Thyroid gland (tissue), 4 donors: ENCODE results near the gene SCN8A. TPM values are rescaled to one million over a fixed set of nuclear protein-coding genes. Genes with fewer than 3 reads are reported as not detected.

Experiments used
- DNase-seq, 2 donors: peaks; one replicate each; pipeline ENCODE4 v3.0.0-alpha.2; 2019
- H3K27ac ChIP-seq, 3 donors: fragments of 200-600 bp; sonication (generic); 1 replicate in 2 of 3; 2 replicates in 1 of 3; pipeline ENCODE4 v1.5.1; 2016 to 2019; ENCODE audit warnings: mild to moderate bottlenecking in 1 of 3, moderate library complexity in 1 of 3
- H3K27me3 ChIP-seq: fragments of 200-600 bp; sonication (generic); one replicate; pipeline ENCODE4 v1.5.1; 2019
- H3K36me3 ChIP-seq, 2 donors: fragments of 200-600 bp; sonication (generic); one replicate each; pipeline ENCODE4 v1.5.1; 2016 to 2019
- H3K4me1 ChIP-seq, 2 donors: fragments of 200-600 bp; sonication (generic); one replicate each; pipeline ENCODE4 v1.5.1; 2017 to 2019
- H3K4me3 ChIP-seq, 3 donors: fragments of 200-600 bp; sonication (generic); replicated peaks in 1 of 3; 1 replicate in 2 of 3; 2 replicates in 1 of 3; pipeline ENCODE4 v1.5.1; 2016; ENCODE audit warnings: mild to moderate bottlenecking in 1 of 3
- H3K9me3 ChIP-seq: fragments of 200-600 bp; sonication (generic); one replicate; pipeline ENCODE4 v1.5.1; 2017
- CTCF ChIP-seq, 6 experiments: fragments of 200-600 bp in 3 of 6; fragments of 450-650 bp in 3 of 6; sonication (generic) in 3 of 6; IDR thresholded peaks; one replicate each; pipeline ENCODE4 v1.5.1; 2016 to 2019; ENCODE audit warnings: antibody characterized with exemption in 6 of 6, mild to moderate bottlenecking in 2 of 6, inconsistent platforms in 1 of 6, moderate library complexity in 1 of 6
- POLR2A ChIP-seq, 2 donors: fragments of 450-650 bp; IDR thresholded peaks; one replicate each; pipeline ENCODE4 v1.6.1; 2017; ENCODE audit warnings: antibody characterized with exemption in 2 of 2, mild to moderate bottlenecking in 2 of 2, moderate library complexity in 1 of 2
- WGBS, 2 donors: methylation state at CpG; one replicate each; pipeline ENCODE4 v1.1.5; 2017; 5-methylcytosine and 5-hydroxymethylcytosine counted together
- intact Hi-C: fragments of 100-400 bp; cut with DNase I; formaldehyde crosslinking; loops from one replicate; pipeline ENCODE4 v1.15.1; 2023
- total RNA-seq, 4 donors: library from RNA; depleted of rRNA; stranded (reverse); fragments of >200 nt; gene quantifications; one replicate each; pipeline ENCODE4 v1.2.3, GENCODE V29; 2016

SCN8A gene
- total RNA-seq, 4 donors from 2014 or later: 0.89 to 3.7 (median 1.3) TPM

DNA sequence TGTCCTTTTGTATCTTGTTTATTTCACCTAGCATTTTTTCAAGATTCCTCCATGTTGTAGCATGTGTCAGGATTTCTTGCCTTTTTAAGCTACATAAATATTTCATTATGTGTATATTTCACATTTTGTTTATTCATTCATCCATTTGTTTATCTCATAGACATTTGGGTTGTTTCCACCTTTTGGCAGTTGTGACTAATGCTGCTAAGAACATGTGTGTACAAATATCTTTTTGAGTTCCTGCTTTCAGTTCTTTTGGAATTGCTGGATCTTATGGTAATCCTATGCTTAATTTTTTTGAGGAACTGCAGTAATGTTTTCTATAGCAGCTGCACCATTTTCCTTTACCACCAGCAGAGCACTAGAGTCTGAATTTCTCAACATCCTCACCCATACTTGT, 62.4 kb downstream of the SCN8A start:
- Histone ChIP-seq H3K27me3 (no peaks in the 10 kb centered on the region), H3K9me3 (no peaks in the 10 kb centered on the region), H3K4me3 (no peak overlapping the region), H3K4me1 (no peaks in the 10 kb centered on the region), H3K36me3 (no peaks in the 10 kb centered on the region), H3K27ac (no peak overlapping the region)
- DNase-seq: no peak
- intact Hi-C loops: no loop called here
- TF ChIP-seq POLR2A (IDR thresholded peaks at IDR 0.05) (no peak), CTCF (IDR thresholded peaks at IDR 0.05) (no peak)

- TF ChIP-seq CTCF (IDR thresholded peaks at IDR 0.05) (no peak), POLR2A (IDR thresholded peaks at IDR 0.05) (no peak)
- intact Hi-C loops: no loop called here
- H3K27me3 ChIP-seq: no peaks in the 10 kb centered on the region
- H3K36me3 ChIP-seq: no peaks in the 10 kb centered on the region
- no peak overlapping the region for H3K27ac ChIP-seq
- DNase-seq: no peak
- 86 to 88% methylated on average over 3 of the region's 3 CpGs for WGBS, 2 donors
- no peaks in the 10 kb centered on the region for H3K9me3 ChIP-seq
- H3K4me1 ChIP-seq: no peaks in the 10 kb centered on the region
- no peak overlapping the region for H3K4me3 ChIP-seq
Measured at GRCh38 chr12:51661199-51661598, 70.2 kb downstream of the SCN8A start.

GRCh38 chr12:51661836-51662235, 70.8 kb downstream of the SCN8A start:
- no peaks in the 10 kb centered on the region for H3K4me1 ChIP-seq
- H3K36me3 ChIP-seq: no peaks in the 10 kb centered on the region
- H3K9me3 ChIP-seq: no peaks in the 10 kb centered on the region
- no peak for DNase-seq
- no peak overlapping the region for H3K27ac ChIP-seq
- WGBS, 2 donors: 80 to 85% methylated on average over 4 of the region's 4 CpGs
- H3K27me3 ChIP-seq: no peaks in the 10 kb centered on the region
- intact Hi-C loops: no loop called here
- TF ChIP-seq CTCF (IDR thresholded peaks at IDR 0.05) (no peak), POLR2A (IDR thresholded peaks at IDR 0.05) (no peak)
- no peak overlapping the region for H3K4me3 ChIP-seq

DNA sequence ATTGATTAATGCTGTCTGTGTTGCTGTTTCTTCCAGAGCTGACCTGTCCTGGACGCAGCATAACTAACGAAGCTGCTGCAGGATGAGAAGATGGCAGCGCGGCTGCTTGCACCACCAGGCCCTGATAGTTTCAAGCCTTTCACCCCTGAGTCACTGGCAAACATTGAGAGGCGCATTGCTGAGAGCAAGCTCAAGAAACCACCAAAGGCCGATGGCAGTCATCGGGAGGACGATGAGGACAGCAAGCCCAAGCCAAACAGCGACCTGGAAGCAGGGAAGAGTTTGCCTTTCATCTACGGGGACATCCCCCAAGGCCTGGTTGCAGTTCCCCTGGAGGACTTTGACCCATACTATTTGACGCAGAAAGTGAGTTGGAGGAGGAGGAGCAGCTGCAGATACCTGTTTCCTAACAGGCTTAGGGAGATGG, 71.7 kb downstream of the SCN8A start:
- no peaks in the 10 kb centered on the region for H3K27me3 ChIP-seq
- no peak overlapping the region for H3K27ac ChIP-seq
- no peak for DNase-seq
- no peak overlapping the region for H3K4me3 ChIP-seq
- no peaks in the 10 kb centered on the region for H3K36me3 ChIP-seq
- no peaks in the 10 kb centered on the region for H3K4me1 ChIP-seq
- no peaks in the 10 kb centered on the region for H3K9me3 ChIP-seq
- intact Hi-C loops: no loop called here
- 90 to 94% methylated on average over 11 of the region's 11 CpGs for WGBS, 2 donors
- no peak for TF ChIP-seq CTCF (IDR thresholded peaks at IDR 0.05)
- no peak for TF ChIP-seq POLR2A (IDR thresholded peaks at IDR 0.05)

DNA sequence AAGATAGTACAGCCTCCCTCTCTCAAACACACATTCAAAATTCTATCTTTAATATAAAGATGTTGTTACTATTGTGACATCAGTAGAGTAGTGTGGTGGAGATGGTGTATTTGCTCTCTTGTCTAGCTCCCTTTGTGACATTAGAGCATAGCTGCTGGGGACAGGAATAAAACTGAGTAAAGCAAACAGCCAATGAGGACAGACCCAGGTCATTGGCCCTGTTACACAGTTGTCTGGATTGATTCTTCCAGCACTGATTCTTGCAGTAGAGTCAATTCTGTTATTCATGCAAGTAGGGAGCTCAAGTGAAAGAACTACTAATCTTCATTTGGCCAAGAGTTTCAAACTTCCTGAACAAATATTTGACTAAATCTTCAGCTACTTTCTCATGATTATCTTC, 72.4 kb downstream of the SCN8A start:
- TF ChIP-seq POLR2A (IDR thresholded peaks at IDR 0.05): no peak
- no peak for TF ChIP-seq CTCF (IDR thresholded peaks at IDR 0.05)
- H3K27me3 ChIP-seq: no peaks in the 10 kb centered on the region
- intact Hi-C loops: no loop called here
- no peak overlapping the region for H3K4me3 ChIP-seq
- no peak for DNase-seq
- H3K36me3 ChIP-seq: no peaks in the 10 kb centered on the region
- H3K9me3 ChIP-seq: no peaks in the 10 kb centered on the region
- H3K27ac ChIP-seq: no peak overlapping the region
- H3K4me1 ChIP-seq: no peaks in the 10 kb centered on the region
